GM21526 (cell line): ENCODE data around the gene FOXL1.

Experiments used
- ATAC-seq: cut with Tn5 transposase; IDR thresholded peaks from one replicate; pipeline ENCODE4 v1.9.1; 2021; ENCODE audit warnings: moderate library complexity; ENCODE audit not compliant: unreplicated experiment, low FRiP score

The FOXL1 gene

GRCh38 chr16:86598607-86599565, 20.5 kb downstream of the FOXL1 start:
- ATAC-seq = no peak

GRCh38 chr16:86601356-86601755, 23.0 kb downstream of the FOXL1 start:
- no peak for ATAC-seq

- no peak for ATAC-seq
Measured at GRCh38 chr16:86602521-86602920, 24.2 kb downstream of the FOXL1 start.

- ATAC-seq = peak; percentile 56
Measured at GRCh38 chr16:86604436-86605193, 26.3 kb downstream of the FOXL1 start.

- ATAC-seq = no peak
Measured at GRCh38 chr16:86605950-86606349, 27.6 kb downstream of the FOXL1 start.

GRCh38 chr16:86608301-86608747, 30.0 kb downstream of the FOXL1 start:
- ATAC-seq = no peak

- ATAC-seq = no peak
Measured at GRCh38 chr16:86609115-86609514, 30.8 kb downstream of the FOXL1 start.

GRCh38 chr16:86609661-86610060, 31.3 kb downstream of the FOXL1 start:
- ATAC-seq = no peak

GRCh38 chr16:86610779-86611524, 32.6 kb downstream of the FOXL1 start:
- ATAC-seq = no peak

GRCh38 chr16:86611525-86611855, 33.1 kb downstream of the FOXL1 start:
- ATAC-seq = no peak

GRCh38 chr16:86611941-86612340, 33.6 kb downstream of the FOXL1 start:
- no peak for ATAC-seq

GRCh38 chr16:86614699-86615098, 36.4 kb downstream of the FOXL1 start:
- ATAC-seq = no peak

- ATAC-seq = no peak
Measured at GRCh38 chr16:86616906-86617305, 38.6 kb downstream of the FOXL1 start.

GRCh38 chr16:86618431-86619238, 40.3 kb downstream of the FOXL1 start:
- ATAC-seq = no peak

- ATAC-seq = no peak
Measured at GRCh38 chr16:86619239-86619794, 41.0 kb downstream of the FOXL1 start.

GRCh38 chr16:86620184-86620583, 41.8 kb downstream of the FOXL1 start:
- ATAC-seq = no peak

- ATAC-seq = no peak
Measured at GRCh38 chr16:86621966-86622365, 43.6 kb downstream of the FOXL1 start.

GRCh38 chr16:86622700-86623615, 44.6 kb downstream of the FOXL1 start:
- no peak for ATAC-seq

GRCh38 chr16:86625029-86625428, 46.7 kb downstream of the FOXL1 start:
- no peak for ATAC-seq
